ENCODE data around the gene CUX1.

DNA sequence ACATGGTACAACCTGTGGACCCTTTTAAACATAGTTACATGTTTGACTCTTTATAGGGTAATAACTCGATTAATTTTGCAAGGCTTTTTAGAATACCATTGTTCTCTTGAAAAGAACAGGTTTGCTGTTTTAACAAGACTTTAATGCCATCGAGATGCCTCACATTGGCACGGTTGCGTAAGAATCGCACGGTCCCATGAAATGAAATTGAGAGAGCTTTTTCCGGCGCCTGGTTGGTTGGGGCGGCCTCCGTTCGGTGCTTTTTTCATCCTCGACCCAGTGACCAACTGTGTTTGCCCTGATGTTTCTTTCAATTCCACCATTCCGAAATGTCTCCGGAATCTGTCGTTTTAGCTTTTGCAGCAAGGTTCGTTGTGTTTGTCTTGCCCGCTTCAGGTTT lies 142.4 kb downstream of the CUX1 start:
- TF ChIP-seq POLR2A (IDR thresholded peaks at IDR 0.05; ENCODE audit: low read depth, low read length) (no peak), POLR2AphosphoS5 (IDR thresholded peaks at IDR 0.05; ENCODE audit: low read depth, low read length) (no peak), TAF1 (IDR thresholded peaks at IDR 0.05; ENCODE audit: low read depth, low read length) (no peak), SPI1 (IDR thresholded peaks at IDR 0.05; ENCODE audit: low read depth, low read length) (no peak), PAX5 (IDR thresholded peaks at IDR 0.05; ENCODE audit: insufficient read depth, low read length, severe bottlenecking) (no peak), POU2F2 (IDR thresholded peaks at IDR 0.05; ENCODE audit: low read depth, low read length) (no peak)

Measured in GM12891 (cell line).